Tibial artery (tissue), 4 donors: ENCODE measurements around the gene ITSN1.

Source experiments
- DNase-seq, 2 donors: peaks; one replicate each; pipeline ENCODE4 v3.0.0-alpha.2; 2019
- H3K27ac ChIP-seq, 2 donors: fragments of 200-600 bp; sonication (generic) in 1 of 2; 1 replicate in 1 of 2; 2 replicates in 1 of 2; pipeline ENCODE4 v1.5.1; 2018 to 2019; ENCODE audit warnings: mild to moderate bottlenecking in 1 of 2
- H3K27me3 ChIP-seq, 2 donors: fragments of 200-600 bp; sonication (generic) in 1 of 2; one replicate each; pipeline versions ENCODE4 v1.5.1 to v1.6.0; 2016 to 2019
- H3K36me3 ChIP-seq, 3 donors: fragments of 200-600 bp; sonication (generic) in 2 of 3; one replicate each; pipeline ENCODE4 v1.5.1; 2016 to 2019; ENCODE audit warnings: mild to moderate bottlenecking in 2 of 3
- H3K4me1 ChIP-seq, 4 donors: fragments of 200-600 bp; sonication (generic) in 2 of 4; 1 replicate in 3 of 4; 2 replicates in 1 of 4; pipeline ENCODE4 v1.5.1; 2016 to 2019
- H3K4me3 ChIP-seq, 2 donors: fragments of 200-600 bp; sonication (generic) in 1 of 2; 1 replicate in 1 of 2; 2 replicates in 1 of 2; pipeline ENCODE4 v1.5.1; 2018 to 2019; ENCODE audit warnings: mild to moderate bottlenecking in 2 of 2
- H3K9me3 ChIP-seq, 3 donors: fragments of 200-600 bp; sonication (generic) in 1 of 3; one replicate each; pipeline ENCODE4 v1.5.1; 2016 to 2019
- intact Hi-C: fragments of 100-400 bp; cut with DNase I; formaldehyde crosslinking; loops from one replicate; pipeline ENCODE4 v1.15.0; 2023; ENCODE audit warnings: low total_unique reads
- TF ChIP-seq, protein P1 (sequence below), 2 experiments: fragments of 200-600 bp in 1 of 2; fragments of 450-650 bp in 1 of 2; IDR thresholded peaks; one replicate each; pipeline ENCODE4 v1.5.1; 2017 to 2019; ENCODE audit warnings: antibody characterized with exemption in 2 of 2, mild to moderate bottlenecking in 1 of 2, moderate library complexity in 1 of 2

The ITSN1 gene

DNA sequence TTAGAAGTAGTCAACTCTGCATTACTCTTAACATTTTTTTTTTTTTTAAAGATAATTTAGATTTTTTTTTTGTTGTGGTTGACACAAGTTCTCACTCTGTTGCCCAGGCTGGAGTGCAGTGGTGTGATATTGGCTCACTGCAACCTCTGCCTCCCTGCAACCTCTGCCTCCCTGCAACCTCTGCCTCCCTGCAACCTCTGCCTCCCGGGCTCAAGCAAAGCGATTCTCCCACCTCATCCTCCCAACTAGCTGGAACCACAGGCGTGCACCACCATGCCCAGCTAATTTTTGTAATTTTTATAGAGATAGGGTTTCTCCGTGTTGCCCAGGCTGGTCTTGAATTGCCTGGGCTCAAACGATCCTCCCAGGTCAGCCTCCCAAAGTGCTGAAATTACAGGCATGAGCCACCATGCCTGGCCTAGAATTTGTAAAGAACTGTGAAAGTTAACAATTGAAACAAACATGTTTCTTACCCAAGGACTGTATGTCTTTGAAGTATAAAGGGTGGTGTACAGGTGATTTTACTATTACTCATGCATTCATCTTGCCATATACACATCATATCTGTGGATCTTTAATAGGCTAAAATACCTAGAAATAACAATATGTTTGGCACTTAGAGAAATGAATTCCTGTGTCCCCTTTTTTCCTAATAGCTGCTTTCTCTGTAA is 158.6 kb downstream of the ITSN1 start:
- Histone ChIP-seq H3K4me1 (peaks cover 0 to 31% (median 9%) of the 10 kb centered on the region in 4 donors), H3K4me3 (no peak overlapping the region), H3K27me3 (no peaks in the 10 kb centered on the region), H3K27ac (peak overlapping the region in 1 of 2 donors; percentile 75), H3K36me3 (peaks cover 0 to 22% (median 16%) of the 10 kb centered on the region in 3 donors), H3K9me3 (no peaks in the 10 kb centered on the region)
- TF ChIP-seq, protein P1, sequence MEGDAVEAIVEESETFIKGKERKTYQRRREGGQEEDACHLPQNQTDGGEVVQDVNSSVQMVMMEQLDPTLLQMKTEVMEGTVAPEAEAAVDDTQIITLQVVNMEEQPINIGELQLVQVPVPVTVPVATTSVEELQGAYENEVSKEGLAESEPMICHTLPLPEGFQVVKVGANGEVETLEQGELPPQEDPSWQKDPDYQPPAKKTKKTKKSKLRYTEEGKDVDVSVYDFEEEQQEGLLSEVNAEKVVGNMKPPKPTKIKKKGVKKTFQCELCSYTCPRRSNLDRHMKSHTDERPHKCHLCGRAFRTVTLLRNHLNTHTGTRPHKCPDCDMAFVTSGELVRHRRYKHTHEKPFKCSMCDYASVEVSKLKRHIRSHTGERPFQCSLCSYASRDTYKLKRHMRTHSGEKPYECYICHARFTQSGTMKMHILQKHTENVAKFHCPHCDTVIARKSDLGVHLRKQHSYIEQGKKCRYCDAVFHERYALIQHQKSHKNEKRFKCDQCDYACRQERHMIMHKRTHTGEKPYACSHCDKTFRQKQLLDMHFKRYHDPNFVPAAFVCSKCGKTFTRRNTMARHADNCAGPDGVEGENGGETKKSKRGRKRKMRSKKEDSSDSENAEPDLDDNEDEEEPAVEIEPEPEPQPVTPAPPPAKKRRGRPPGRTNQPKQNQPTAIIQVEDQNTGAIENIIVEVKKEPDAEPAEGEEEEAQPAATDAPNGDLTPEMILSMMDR (IDR thresholded peaks at IDR 0.05) = no peak
- no peak for DNase-seq
- intact Hi-C loops = no loop called here

DNA sequence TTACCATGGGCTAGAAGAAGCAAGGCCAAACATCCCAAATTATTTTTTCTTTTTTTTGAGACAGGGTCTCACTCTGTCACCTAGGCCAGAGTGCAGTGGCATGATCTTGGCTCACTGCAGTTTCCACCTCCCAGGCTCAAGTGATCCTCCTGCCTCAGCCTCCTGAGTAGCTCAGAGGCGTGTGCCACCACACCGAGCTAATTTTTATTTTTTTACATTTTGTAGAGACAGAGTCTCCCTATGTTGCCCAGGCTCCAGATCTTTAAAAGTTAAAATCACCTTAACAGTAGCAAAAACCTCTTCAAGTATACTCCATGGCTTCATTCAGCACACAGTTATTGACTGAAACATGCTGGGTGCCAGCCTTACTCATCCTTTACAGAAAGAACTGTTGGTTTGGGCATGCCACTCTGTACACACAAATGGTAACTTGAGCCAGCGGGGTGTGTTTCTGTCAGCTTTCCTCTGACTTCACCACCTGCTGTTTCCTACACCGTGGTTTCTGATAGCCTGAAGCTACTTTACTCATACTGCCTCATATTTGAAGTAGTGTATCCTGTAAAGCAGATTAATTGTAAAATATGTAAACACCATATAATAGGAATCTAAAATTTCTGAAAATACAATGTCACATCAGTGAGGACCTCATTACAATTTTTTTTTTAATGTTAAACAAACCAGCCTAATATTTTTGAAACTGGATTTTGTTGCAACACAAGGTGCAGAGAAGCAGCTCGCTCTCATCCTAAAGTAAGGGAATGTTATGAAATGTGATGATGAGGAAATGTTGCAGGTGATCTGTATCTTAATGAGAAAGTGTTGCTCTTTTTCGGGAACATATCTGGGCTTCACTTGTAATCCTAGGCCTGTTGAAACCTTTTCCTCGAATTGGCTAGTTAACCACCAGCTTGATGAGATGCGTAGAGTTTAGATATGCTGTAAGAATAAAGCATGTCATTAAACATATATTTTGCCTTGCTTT is 159.4 kb downstream of the ITSN1 start:
- TF ChIP-seq, protein P1 (IDR thresholded peaks at IDR 0.05) = no peak
- Histone ChIP-seq H3K36me3 (peaks cover 0 to 22% (median 16%) of the 10 kb centered on the region in 3 donors), H3K4me3 (no peak overlapping the region), H3K9me3 (no peaks in the 10 kb centered on the region), H3K27ac (peak overlapping the region; percentile 56 to 75), H3K4me1 (peaks cover 0 to 31% (median 9%) of the 10 kb centered on the region in 4 donors), H3K27me3 (no peaks in the 10 kb centered on the region)
- intact Hi-C loops = no loop called here
- no peak for DNase-seq

- DNase-seq = no peak
- intact Hi-C loops = no loop called here
- Histone ChIP-seq H3K4me1 (peaks cover 0 to 31% (median 9%) of the 10 kb centered on the region in 4 donors), H3K27me3 (no peaks in the 10 kb centered on the region), H3K9me3 (no peaks in the 10 kb centered on the region), H3K36me3 (peaks cover 0 to 18% (median 10%) of the 10 kb centered on the region in 3 donors), H3K4me3 (no peak overlapping the region), H3K27ac (peak overlapping the region; percentile 56 to 75)
- TF ChIP-seq, protein P1 (IDR thresholded peaks at IDR 0.05) = no peak
Measured at GRCh38 chr21:33802481-33802880, 160.2 kb downstream of the ITSN1 start.

GRCh38 chr21:33808715-33809367 is 166.5 kb downstream of the ITSN1 start:
- TF ChIP-seq, protein P1 (IDR thresholded peaks at IDR 0.05) = no peak
- H3K27me3 ChIP-seq = no peaks in the 10 kb centered on the region
- intact Hi-C loops = no loop called here
- peaks cover 0 to 18% (median 13%) of the 10 kb centered on the region in 4 donors for H3K4me1 ChIP-seq
- no peak overlapping the region for H3K4me3 ChIP-seq
- H3K36me3 ChIP-seq = peaks cover 0 to 2% (median under 1%) of the 10 kb centered on the region in 3 donors
- no peaks in the 10 kb centered on the region for H3K9me3 ChIP-seq
- DNase-seq = no peak
- no peak overlapping the region for H3K27ac ChIP-seq

DNA sequence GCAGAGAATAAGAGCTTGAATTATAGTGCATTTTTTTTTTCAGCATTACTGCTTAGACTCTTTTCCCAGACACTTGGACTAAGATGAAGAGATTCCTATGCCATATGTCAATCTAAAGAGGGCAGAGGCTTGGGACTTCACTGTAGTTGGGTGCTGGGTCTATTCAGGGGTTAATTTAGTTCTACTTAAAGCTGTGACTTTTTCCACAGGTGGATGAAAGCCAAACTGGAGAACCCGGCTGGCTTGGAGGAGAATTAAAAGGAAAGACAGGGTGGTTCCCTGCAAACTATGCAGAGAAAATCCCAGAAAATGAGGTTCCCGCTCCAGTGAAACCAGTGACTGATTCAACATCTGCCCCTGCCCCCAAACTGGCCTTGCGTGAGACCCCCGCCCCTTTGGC is 168.5 kb downstream of the ITSN1 start:
- DNase-seq = no peak
- H3K4me3 ChIP-seq = no peak overlapping the region
- H3K27me3 ChIP-seq = no peaks in the 10 kb centered on the region
- intact Hi-C loops = no loop called here
- peaks cover 0 to 18% (median 13%) of the 10 kb centered on the region in 4 donors for H3K4me1 ChIP-seq
- H3K27ac ChIP-seq = peak overlapping the region in 1 of 2 donors; percentile 52
- peaks cover 11 to 20% (median 15%) of the 10 kb centered on the region in 3 donors for H3K36me3 ChIP-seq
- TF ChIP-seq, protein P1 (IDR thresholded peaks at IDR 0.05) = no peak
- no peaks in the 10 kb centered on the region for H3K9me3 ChIP-seq
